ENCODE measurements around the gene KCTD16.

The KCTD16 gene

GRCh38 chr5:144209361-144209760 lies 38.7 kb downstream of the KCTD16 start:
- DNase-seq, result no peak

- DNase-seq, result no peak
These were observed 40.0 kb downstream of the KCTD16 start for GRCh38 chr5:144210655-144211054.

GRCh38 chr5:144219869-144220268 lies 49.2 kb downstream of the KCTD16 start:
- no peak for DNase-seq

DNA sequence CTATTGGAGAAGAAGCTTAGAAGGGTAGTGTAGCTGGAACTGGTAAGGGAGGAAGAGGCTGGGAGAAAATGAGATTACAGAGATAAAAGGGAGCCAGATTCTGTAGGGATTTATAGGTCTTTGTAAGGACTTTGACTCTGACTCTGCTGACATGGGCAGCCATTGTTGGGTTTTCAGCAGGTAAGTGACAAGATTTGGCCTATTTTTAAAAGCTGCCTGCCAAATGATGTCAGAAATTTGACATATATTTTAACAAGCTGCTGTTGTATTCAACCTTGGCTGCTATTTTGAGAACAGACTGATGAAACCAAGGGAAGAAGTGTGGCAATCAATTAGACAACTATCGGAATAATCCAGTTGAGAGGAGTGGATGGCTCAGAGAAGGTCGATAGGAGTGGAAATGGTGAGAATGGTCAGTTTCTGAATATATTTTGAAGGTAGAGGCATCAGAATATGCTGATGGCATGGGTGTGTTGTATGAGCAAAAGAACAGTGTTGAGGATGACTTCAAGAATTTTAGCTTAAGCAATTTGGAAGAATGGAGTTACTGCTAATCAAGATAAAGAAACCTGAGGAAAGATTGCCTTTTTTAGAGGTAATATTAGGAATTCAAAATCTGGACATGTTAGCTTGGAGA lies 56.8 kb downstream of the KCTD16 start:
- DNase-seq, result no peak

DNA sequence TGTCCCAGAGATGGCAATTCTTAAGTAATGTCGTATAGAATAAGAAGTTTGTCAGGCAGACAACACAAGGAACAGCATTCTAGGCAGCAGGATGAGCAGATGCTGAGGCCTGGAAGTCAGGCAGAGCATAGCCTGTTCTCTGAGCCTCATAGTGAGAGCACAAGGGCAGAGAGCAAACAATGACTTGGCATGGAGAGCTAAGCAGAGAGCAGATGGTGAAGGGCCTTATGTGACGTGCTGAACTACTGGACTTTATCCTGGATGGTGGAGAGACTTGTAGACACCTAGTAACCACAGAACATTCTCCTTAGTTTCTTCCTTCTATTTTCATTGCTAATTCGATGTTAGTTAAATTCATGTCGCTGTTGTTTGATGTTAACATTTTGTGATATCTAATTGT lies 60.1 kb downstream of the KCTD16 start:
- no peak for DNase-seq

GRCh38 chr5:144232285-144232684 lies 61.6 kb downstream of the KCTD16 start:
- no peak for DNase-seq

DNA sequence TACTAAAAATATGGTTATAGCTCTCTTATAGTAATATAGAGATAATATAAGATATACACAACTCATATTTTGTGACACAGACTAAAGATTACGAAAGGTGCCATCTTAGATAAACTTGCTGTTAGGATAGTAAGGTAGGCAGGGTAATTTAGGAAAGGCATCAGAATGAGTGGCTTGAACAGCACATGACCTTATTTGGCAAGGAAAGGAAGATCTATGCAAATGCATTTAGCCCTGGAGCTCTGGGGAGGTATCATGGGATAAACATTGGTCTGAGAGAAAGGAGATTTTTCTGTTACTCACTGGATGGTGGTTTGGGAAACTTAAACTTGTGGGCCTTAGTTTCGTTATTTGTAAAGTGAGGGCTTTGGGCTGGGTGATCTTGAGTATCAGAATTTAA lies 65.8 kb downstream of the KCTD16 start:
- DNase-seq, result no peak

- DNase-seq, result peak in 3 of 4 experiments; percentile 2 to 24 (median 2)
These were observed 67.2 kb downstream of the KCTD16 start for GRCh38 chr5:144237851-144238250.

DNA sequence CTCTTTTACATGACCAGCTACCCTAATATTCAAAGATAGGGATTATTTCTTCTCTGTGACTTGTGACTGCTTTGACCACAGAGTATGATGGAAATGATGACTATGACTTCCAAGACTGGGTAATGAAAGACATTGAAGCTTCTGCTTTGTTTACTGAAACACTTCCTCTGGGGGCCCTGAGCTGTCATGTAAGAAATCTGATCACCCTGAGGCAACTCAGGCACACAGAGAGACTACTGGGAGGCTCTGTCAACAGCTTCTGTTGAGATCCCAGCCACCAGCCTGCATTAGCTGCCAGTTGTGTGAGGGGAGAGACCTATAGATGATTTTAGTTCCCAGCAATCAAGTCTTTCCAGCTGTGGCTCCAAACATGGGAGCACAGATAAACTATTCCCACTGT lies 76.5 kb downstream of the KCTD16 start:
- DNase-seq, result no peak

GRCh38 chr5:144248015-144248414 lies 77.3 kb downstream of the KCTD16 start:
- no peak for DNase-seq

DNA sequence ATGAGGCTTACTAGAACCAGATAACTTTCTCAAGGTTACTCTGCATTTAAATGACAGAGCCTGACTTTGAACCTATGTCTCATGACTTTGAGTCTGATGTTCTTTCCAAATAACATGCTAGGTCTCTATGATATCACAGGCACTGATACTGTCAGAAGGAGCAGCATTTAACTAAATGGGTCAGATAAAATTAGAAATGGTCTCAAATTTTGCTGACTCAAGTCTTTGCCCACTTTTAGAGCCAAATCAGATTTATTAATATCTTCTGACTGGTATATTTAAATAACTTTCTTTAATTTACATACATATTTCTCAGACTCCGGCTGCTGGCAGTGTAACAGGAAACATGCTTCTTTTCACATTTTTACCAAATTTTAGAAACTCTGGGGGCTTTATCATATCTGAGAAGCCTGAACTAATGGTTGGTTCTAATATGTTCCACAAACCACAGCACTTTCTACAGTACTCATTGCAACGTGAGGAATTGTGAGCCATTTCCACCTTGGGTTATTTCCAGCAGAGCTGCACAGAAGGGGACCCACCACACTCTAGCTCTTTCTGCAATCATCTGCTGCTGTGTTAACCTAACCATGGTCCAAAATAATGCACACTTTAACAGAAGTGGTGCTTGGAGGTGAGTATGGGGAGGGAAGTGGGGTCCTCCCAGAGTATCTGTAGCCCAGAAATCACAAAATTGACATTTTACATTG lies 79.2 kb downstream of the KCTD16 start:
- no peak for DNase-seq

DNA sequence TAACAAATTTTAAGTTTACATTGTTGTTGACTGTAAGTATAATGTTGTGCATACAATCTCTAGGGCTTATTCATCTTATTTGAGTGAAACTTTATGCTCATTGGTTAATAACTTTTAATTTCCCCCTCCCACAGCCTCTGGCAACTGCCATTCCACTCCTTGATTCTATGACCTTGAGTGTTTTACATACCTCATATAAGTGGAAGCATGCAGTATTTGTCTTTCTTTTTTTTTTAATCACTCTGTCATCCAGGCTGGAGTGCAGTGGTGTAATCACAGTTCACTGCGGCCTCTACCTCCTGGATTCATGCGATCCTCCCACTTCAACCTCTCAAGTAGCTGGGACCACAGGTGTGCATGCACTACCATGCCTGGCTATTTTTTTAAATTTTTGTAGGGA lies 83.9 kb downstream of the KCTD16 start:
- DNase-seq, result no peak

DNA sequence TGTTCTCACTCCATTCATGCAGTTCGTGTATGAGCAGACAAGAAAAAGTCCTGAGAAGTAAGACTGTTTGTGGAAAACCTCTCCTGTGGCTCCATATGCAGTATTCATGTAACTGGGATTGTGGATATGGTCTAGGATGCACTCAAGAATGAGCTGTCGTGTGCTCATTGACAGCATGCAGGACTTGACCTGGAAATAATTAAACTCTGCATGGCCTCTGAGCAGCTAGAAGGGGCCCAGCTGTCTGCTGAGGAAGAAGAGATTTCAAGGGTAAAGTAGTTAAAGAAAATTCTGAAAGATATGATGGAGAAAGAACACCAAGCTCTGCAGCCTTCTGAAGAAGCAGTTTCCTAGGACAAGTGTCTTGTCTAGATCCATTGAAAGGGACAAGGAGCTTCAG lies 89.4 kb downstream of the KCTD16 start:
- DNase-seq, result no peak

DNA sequence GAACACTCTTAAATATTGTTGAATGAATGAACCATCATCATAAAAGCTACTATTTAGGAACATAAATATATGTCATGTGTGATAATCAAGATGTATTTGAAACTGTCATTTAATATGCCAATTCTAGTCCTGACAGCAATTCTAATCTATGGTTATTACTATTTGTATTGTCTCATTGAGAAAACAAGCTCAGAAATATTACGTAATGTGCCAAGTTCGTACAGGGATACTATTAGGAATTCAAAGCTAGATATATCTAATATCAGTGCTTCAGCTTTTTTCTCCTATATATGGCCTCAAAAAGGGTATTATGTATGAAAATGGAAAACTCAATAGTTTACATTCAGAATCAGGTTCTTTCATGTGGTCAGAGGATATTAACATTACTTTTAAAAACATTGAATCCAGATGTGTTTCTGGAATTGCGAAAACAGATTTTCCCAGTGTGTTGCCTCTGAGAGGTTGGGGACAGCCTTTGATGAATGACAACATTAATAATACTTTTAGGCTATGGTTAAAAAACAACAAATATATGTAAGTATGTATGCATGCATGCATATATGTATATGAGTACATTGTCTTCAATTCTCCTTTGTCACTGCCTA lies 95.1 kb downstream of the KCTD16 start:
- no peak for DNase-seq

GRCh38 chr5:144267961-144268513 lies 97.4 kb downstream of the KCTD16 start:
- DNase-seq, result no peak

DNA sequence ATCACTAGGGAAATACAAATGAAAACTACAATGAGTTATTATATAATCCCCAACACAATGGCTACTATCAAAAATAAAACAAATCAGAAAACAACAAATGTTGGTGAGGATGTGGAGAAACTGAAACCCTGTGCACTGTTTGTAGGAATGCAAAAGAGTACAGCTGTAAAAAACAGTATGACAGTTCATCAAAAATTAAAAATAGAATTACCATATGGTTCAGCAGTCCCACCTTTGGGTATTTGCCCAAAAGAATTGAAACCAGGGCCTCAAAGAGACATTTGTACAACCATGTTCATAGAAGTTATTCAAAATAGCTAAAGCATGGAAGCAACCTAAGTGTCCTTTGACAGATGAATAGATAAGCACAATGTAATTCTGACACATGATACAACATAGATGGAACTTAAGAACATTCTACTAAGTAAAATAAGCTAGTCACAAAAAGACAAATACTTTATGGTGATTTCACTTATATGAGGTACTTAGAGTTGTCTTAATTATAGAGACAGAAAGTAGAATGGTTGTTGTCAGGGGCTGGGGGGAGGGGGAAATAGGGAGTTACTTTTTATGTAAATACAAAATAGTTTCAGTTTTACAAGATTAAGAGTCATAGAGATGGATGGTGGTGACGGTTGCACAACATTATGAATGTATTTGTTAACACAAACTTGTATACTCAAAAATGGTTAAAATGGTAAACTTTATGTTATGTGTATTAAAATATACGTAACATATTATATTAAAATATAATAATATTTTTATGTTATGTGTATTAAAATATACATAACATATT lies 102.8 kb downstream of the KCTD16 start:
- no peak for DNase-seq

DNA sequence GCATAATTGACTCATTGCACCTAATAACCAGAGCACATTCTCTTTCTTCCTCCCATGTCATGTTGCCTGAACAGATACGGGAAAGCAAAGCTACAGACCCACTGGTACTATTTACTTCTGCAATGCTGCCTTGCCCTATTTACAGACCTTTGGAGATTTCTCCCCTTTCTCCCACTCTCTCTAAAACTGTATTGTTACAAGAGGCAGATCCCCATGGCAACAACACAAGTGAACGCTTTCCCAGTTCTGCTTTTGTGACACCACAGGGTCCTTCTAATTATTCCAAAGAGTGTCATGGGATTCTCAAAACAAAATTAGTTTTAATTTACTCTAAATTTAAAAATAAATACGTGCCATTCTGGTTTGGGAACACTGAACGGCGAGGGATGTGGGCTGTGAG lies 104.7 kb downstream of the KCTD16 start:
- DNase-seq, result no peak

DNA sequence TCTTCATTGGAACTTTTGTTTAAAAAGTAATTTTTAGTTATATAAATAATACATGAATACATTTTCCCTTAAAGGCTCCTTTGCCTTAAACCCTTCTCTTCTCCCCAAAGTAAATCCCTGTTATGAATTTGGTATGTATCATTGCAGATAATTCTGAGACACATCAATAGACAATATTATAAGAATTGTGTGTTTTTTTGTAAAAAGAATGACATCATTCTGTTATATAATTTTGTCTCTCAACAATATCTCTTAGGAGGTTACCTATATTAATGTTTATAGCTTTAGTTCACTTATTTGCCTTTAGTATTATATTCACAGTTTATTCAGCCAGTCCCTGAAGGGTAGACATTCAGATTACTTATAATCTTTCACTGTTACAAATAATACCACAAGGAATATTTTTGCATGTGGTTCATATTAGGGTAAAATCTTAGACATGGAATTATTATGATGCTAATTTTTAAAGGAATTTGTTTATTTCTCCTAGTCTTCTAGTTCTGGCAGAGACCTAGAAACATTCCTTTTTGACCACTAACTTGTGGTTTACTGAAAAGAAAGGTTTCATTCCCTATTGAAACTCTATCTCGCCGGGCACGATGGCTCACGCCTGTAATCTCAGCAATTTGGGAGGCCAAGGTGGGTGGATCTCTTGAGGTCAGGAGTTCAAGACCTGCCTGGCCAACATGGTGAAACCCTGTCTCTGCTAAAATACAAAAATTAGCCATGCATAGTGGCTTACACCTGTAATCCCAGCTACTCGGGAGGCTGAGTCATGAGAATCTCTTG lies 105.6 kb downstream of the KCTD16 start:
- no peak for DNase-seq

DNA sequence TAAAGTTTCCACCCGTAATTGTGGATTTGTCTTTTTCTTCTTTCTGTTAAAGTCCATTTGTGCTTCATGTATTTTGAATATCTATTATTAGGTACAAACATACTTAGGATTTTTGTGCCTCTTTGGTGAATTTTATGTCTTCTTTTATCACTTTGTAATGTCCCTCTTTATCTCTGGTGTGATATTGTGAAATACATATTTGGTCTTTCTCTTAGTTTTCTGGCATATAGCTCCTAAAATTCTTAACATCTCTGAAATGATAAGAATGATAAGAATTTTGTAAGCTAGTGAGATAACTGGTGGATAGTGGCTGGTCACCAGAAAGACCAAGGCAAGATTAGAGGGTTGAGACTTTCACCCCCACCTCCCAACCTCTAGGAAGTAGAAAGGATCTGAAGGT lies 111.1 kb downstream of the KCTD16 start:
- no peak for DNase-seq

DNA sequence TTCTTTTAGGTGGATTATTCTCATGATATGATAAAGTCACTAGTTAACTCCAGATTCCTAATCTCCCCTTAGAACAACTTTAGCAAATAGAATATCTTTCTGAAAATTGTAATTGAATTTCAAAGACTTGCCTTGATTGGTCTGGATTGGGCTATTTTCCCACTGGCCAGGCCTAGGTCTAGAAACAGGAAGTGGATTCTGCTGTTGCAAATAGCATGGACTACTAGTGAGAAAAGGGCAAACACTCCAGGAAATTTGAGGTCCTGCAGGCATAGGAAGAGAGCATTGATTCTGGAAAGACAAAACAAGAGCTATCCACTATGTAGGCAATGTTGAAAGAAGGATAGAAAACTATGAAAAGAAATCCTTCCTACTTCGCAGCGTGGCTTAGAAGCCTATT lies 113.4 kb downstream of the KCTD16 start:
- DNase-seq, result no peak

GRCh38 chr5:144284931-144285502 lies 114.3 kb downstream of the KCTD16 start:
- DNase-seq, result no peak

DNA sequence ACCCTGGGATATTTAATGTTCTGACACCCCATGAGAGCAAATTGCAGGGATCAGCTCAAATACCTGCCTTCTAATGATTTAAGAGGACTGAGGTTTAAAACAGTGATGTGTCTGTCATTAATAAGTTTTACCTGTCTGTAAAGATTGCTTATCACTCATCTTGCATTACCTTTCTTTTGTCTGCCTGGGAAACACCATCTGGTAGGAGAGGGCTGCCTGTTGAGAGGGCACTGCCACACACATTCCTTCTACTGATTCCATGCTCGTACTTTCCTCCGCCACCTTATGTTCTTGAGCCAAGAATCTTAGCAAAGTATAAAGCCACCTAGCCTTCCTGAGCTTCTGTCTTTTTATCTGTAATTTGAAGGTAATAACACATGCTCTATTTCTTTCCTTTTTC lies 118.6 kb downstream of the KCTD16 start:
- DNase-seq, result no peak

All from suppressor macrophage (primary cell).